PFSK-1 (cell line): ENCODE results near the gene NLGN3.

Experiments
- FOXP2 ChIP-seq: optimal IDR thresholded peaks from 2 replicates; pipeline ENCODE3; 2011; ENCODE audit warnings: borderline replicate concordance, control low read depth, inconsistent platforms; ENCODE audit not compliant: insufficient read depth; ENCODE audit errors: extremely low read length, extremely low read depth
- POLR2AphosphoS5 ChIP-seq: IDR thresholded peaks from 2 replicates; pipeline ENCODE4 v1.6.1; 2012; ENCODE audit warnings: low read depth, mild to moderate bottlenecking, control low read depth, low read length, moderate library complexity
- REST ChIP-seq, 2 experiments: IDR thresholded peaks; 2 replicates each; pipeline versions ENCODE4 v1.6.1 to v1.8.0; 2011 to 2012; ENCODE audit warnings: low read depth in 2 of 2, low read length in 2 of 2, control low read depth in 1 of 2, inconsistent platforms in 1 of 2, mild to moderate bottlenecking in 1 of 2, moderate library complexity in 1 of 2; ENCODE audit not compliant: insufficient read depth in 1 of 2
- SIN3A ChIP-seq: IDR thresholded peaks from 2 replicates; pipeline ENCODE4 v1.6.1; 2012; ENCODE audit warnings: mild to moderate bottlenecking, low read length, moderate library complexity, borderline replicate concordance; ENCODE audit not compliant: insufficient read depth
- TAF1 ChIP-seq: IDR thresholded peaks from 2 replicates; pipeline ENCODE4 v1.6.1; 2012; ENCODE audit warnings: low read length, control low read depth, borderline replicate concordance; ENCODE audit not compliant: insufficient read depth

The NLGN3 gene

DNA sequence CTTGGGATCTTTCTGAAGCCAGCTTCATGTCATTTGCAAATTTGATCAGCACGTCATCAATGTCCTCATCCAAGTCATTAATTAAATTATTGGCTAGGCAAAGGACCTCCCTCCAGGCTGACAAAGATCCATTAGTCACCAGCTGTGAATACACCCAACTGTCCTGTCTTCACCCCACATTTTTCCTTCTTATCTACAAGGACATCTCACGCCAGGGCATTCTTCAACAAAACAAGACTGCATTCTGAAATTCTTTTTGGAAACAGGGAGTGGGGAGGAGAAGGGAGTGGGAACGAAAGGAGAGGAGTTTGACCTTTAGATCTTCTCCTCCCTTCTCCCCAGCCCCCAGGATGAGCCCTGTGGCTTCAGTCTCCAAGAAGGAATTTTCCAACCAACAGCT lies 32.7 kb downstream of the NLGN3 start:
- TF ChIP-seq FOXP2 (no peak), TAF1 (no peak), REST (IDR thresholded peaks at IDR 0.05; ENCODE audit: insufficient read depth in 1 of 2, low read depth in 2 of 2, low read length in 2 of 2) (no peak), SIN3A (no peak), POLR2AphosphoS5 (no peak)

DNA sequence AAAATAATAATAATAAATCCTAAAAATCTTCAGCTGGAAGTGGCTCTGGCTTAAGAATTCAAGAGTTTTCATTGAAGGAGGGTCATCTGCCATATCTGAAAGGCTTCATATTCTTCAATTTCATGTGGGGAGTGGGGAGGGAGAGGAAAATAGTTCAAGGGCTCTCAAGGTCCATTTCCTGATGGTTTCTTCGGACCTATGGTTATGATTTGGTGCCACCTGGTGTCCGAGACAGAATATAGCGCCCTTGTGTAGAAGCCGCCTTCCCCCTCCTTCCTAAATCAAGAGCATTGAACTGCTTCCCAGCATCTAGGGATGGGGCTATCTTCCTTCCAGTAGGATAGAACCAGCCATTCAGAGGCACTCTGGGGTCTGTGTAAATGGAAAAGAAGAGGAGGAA lies 34.3 kb downstream of the NLGN3 start:
- TF ChIP-seq POLR2AphosphoS5, result no peak
- TF ChIP-seq FOXP2, result no peak
- TF ChIP-seq REST (IDR thresholded peaks at IDR 0.05; ENCODE audit: insufficient read depth in 1 of 2, low read depth in 2 of 2, low read length in 2 of 2), result no peak
- no peak for TF ChIP-seq TAF1
- TF ChIP-seq SIN3A, result no peak

DNA sequence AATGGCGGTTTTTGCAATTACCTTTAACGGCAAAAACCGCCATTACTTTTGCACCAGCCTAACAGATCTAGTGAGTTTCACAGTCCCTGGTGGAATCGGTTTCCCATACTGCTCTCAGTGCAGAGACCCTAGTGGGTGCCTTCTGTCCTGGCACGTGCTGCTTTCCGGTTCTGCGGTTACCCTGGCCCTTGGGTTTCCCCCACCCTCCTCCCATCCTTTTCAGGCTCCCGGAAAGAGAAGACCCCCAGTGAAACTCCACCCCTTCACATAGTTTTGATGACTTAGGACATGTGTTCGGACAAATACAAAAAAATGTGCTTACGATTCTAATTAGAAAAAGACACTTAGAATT lies 36.9 kb downstream of the NLGN3 start:
- TF ChIP-seq REST (IDR thresholded peaks at IDR 0.05; ENCODE audit: insufficient read depth in 1 of 2, low read depth in 2 of 2, low read length in 2 of 2) (no peak), TAF1 (no peak), SIN3A (no peak), POLR2AphosphoS5 (no peak), FOXP2 (no peak)

- TF ChIP-seq TAF1 (peak; percentile 95; the same call in 1 of the 2 replicates), SIN3A (peak; percentile 53; the same call in 1 of the 2 replicates), REST (IDR thresholded peaks at IDR 0.05; ENCODE audit: insufficient read depth in 1 of 2, low read depth in 2 of 2, low read length in 2 of 2) (0 out of 4 replicates have a peak, but pooled peaks of 1 of the 2 experiments have one; percentile 32), POLR2AphosphoS5 (peak; percentile 96), FOXP2 (no peak)
Observed at GRCh38 chrX:71181910-71182799, 37.5 kb downstream of the NLGN3 start.
